Measurements from ENCODE around the gene UBXN6. TPM values are rescaled to one million over a fixed set of nuclear protein-coding genes. Genes with fewer than 3 reads are reported as not detected.

UBXN6 gene
- total RNA-seq, 2 donors from 2014 or later = 31.2 to 36.9 TPM

- Mint-ChIP-seq H3K27ac (no peak overlapping the region), H3K27me3 (ENCODE audit: insufficient read depth) (no peaks in the 10 kb centered on the region), H3K4me3 (no peak overlapping the region), H3K4me1 (peaks cover 7% of the 10 kb centered on the region), H3K9me3 (no peaks in the 10 kb centered on the region), H3K36me3 (ENCODE audit: low read depth) (peaks cover 25% of the 10 kb centered on the region)
- no peak overlapping the region for H3K9ac ChIP-seq (ENCODE audit: extremely low read depth, low read length, poor library complexity, severe bottlenecking)
- no peaks in the 10 kb centered on the region for H3K4me1 ChIP-seq (ENCODE audit: control insufficient read depth, insufficient read depth, low read length)
- no peaks in the 10 kb centered on the region for H3K9me3 ChIP-seq (ENCODE audit: control insufficient read depth, low read length)
- TF ChIP-seq CTCF (conservative IDR thresholded peaks at IDR 0.05) = peak; percentile 15
- no peaks in the 10 kb centered on the region for H3K27me3 ChIP-seq (ENCODE audit: control insufficient read depth, insufficient read depth, low read length, poor library complexity, severe bottlenecking)
- no peak overlapping the region for H3K27ac ChIP-seq (ENCODE audit: low read depth, low read length)
- 91 to 92% methylated on average over 21 to 24 of the region's 24 CpGs for WGBS, 2 experiments (ENCODE audit: insufficient coverage in 1 of 2, insufficient read length in 1 of 2)
- DNase-seq = no peak
- H3K4me3 ChIP-seq (ENCODE audit: low read length) = no peak overlapping the region
- H3K36me3 ChIP-seq (ENCODE audit: control insufficient read depth, insufficient read depth, low read length) = peaks cover 25% of the 10 kb centered on the region
These were observed 5.2 kb downstream of the UBXN6 start for GRCh38 chr19:4452230-4452990.

GRCh38 chr19:4449639-4450028 is 8.0 kb downstream of the UBXN6 start:
- 98% methylated on average over 7 to 9 of the region's 9 CpGs for WGBS, 2 experiments (ENCODE audit: insufficient coverage in 1 of 2, insufficient read length in 1 of 2)
- TF ChIP-seq CTCF (conservative IDR thresholded peaks at IDR 0.05) = no peak
- Histone ChIP-seq H3K4me3 (ENCODE audit: low read length) (no peak overlapping the region), H3K36me3 (ENCODE audit: control insufficient read depth, insufficient read depth, low read length) (peaks cover 25% of the 10 kb centered on the region), H3K27me3 (ENCODE audit: control insufficient read depth, insufficient read depth, low read length, poor library complexity, severe bottlenecking) (no peaks in the 10 kb centered on the region), H3K4me1 (ENCODE audit: control insufficient read depth, insufficient read depth, low read length) (no peaks in the 10 kb centered on the region), H3K9me3 (ENCODE audit: control insufficient read depth, low read length) (no peaks in the 10 kb centered on the region), H3K9ac (ENCODE audit: extremely low read depth, low read length, poor library complexity, severe bottlenecking) (no peak overlapping the region), H3K27ac (ENCODE audit: low read depth, low read length) (no peak overlapping the region)
- Mint-ChIP-seq H3K36me3 (ENCODE audit: low read depth) (peaks cover 28% of the 10 kb centered on the region), H3K4me3 (no peak overlapping the region), H3K9me3 (no peaks in the 10 kb centered on the region), H3K27ac (no peak overlapping the region), H3K4me1 (no peaks in the 10 kb centered on the region), H3K27me3 (ENCODE audit: insufficient read depth) (no peaks in the 10 kb centered on the region)
- no peak for DNase-seq

GRCh38 chr19:4449022-4449638 is 8.5 kb downstream of the UBXN6 start:
- H3K9me3 ChIP-seq (ENCODE audit: control insufficient read depth, low read length) = no peaks in the 10 kb centered on the region
- 94 to 95% methylated on average over 17 to 24 of the region's 24 CpGs for WGBS, 2 experiments (ENCODE audit: insufficient coverage in 1 of 2, insufficient read length in 1 of 2)
- H3K27ac Mint-ChIP-seq = no peak overlapping the region
- no peak overlapping the region for H3K9ac ChIP-seq (ENCODE audit: extremely low read depth, low read length, poor library complexity, severe bottlenecking)
- peaks cover 31% of the 10 kb centered on the region for H3K36me3 Mint-ChIP-seq (ENCODE audit: low read depth)
- H3K4me1 Mint-ChIP-seq = no peaks in the 10 kb centered on the region
- DNase-seq = no peak
- no peaks in the 10 kb centered on the region for H3K9me3 Mint-ChIP-seq
- H3K36me3 ChIP-seq (ENCODE audit: control insufficient read depth, insufficient read depth, low read length) = peaks cover 25% of the 10 kb centered on the region
- no peak for TF ChIP-seq CTCF (conservative IDR thresholded peaks at IDR 0.05)
- no peak overlapping the region for H3K4me3 ChIP-seq (ENCODE audit: low read length)
- H3K4me3 Mint-ChIP-seq = no peak overlapping the region
- no peak overlapping the region for H3K27ac ChIP-seq (ENCODE audit: low read depth, low read length)
- no peaks in the 10 kb centered on the region for H3K4me1 ChIP-seq (ENCODE audit: control insufficient read depth, insufficient read depth, low read length)
- no peaks in the 10 kb centered on the region for H3K27me3 ChIP-seq (ENCODE audit: control insufficient read depth, insufficient read depth, low read length, poor library complexity, severe bottlenecking)
- no peaks in the 10 kb centered on the region for H3K27me3 Mint-ChIP-seq (ENCODE audit: insufficient read depth)
